ENCODE results near the gene UQCR11.

UQCR11 gene

DNA sequence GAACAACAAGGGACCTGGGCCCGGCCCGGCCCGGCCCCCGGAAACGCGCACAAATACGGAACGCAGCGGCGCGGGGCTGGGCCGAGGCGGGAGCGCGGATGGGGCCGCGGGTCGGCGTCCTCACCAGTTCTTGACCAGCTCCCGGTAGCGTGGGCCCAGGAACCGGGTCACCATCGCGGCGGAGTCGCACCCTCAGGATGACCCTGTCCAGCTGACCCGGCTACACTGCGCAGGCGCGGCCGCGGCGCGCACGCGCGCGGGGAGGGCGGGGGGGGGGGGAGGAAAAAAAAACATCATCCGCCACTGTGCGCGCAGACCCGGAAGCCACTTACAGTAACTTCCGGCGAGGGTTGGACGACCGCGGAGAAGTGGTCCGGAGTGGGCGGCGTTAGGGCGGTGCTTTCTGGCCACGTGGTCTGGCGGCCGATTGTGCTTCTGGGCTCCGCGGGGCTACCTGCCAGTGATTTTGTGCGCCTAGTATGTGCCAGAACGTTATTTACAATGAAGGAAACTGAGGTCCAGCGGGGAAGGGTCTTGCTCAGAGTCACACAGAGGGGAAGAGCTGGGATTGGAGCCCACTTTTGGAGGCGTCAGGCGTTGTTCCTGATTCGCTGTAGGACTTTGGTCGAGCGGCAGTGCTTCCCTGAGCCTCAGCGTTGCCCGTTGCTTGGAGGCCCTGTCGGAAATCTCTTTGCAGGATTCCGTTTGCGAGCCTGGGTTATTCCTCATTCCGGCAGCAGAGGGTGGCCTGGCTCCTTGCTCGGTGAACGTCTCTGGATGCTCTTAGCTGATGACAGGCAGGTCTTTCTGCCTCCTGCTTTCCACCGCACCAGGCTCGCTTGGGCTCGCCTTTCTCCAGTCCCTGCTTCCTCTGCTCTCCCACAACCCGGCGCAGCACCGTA, at the start of gene UQCR11:
UQCR11 (minus strand) TSS at position 227 of the 902 bp plus-strand sequence; CDS start at position 174, 53 bp downstream.
- peak; percentile 98 for DNase-seq (ENCODE audit: low read depth)
- H3K4me3 ChIP-seq (ENCODE audit: low read depth, low read length), result peak within 1 kb of the TSS; percentile 95
- TF ChIP-seq, protein P1, sequence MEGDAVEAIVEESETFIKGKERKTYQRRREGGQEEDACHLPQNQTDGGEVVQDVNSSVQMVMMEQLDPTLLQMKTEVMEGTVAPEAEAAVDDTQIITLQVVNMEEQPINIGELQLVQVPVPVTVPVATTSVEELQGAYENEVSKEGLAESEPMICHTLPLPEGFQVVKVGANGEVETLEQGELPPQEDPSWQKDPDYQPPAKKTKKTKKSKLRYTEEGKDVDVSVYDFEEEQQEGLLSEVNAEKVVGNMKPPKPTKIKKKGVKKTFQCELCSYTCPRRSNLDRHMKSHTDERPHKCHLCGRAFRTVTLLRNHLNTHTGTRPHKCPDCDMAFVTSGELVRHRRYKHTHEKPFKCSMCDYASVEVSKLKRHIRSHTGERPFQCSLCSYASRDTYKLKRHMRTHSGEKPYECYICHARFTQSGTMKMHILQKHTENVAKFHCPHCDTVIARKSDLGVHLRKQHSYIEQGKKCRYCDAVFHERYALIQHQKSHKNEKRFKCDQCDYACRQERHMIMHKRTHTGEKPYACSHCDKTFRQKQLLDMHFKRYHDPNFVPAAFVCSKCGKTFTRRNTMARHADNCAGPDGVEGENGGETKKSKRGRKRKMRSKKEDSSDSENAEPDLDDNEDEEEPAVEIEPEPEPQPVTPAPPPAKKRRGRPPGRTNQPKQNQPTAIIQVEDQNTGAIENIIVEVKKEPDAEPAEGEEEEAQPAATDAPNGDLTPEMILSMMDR (conservative IDR thresholded peaks at IDR 0.05; ENCODE audit: low read depth, low read length), result peak; percentile 78

DNA sequence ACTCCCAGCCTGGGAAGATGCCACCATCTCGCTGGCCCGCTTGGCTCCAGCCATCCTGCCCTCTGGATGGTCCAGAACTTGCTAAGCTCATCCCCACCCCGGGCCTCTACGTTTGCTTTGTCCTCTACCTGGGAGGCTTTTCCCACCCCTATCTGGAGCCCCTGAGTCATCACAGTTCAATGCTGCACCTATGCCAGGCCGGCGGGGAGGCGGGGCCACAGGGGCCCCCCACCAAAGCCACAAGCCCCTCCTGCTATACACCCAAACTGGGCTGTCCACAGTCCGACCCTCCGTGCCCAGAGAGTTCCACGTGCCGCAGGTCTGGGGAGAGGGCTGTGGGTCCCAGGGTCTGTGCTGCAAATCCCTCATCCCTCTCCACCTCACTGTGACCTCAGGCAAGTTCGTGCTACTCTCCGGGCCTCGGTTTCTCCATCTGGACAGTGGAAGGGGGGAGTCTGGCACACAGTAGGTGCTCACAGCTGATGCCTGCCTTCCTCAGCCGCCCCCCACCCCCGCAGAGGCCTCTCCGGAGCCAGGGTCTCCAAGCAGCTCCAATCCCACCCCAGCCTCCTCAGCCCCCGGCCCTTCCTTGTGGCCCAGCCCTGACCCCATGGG, 49.0 kb upstream of the UQCR11 start:
- no peak for DNase-seq (ENCODE audit: low read depth)
- H3K4me3 ChIP-seq (ENCODE audit: low read depth, low read length), result no peak overlapping the region
- TF ChIP-seq, protein P1 (conservative IDR thresholded peaks at IDR 0.05; ENCODE audit: low read depth, low read length), result no peak

DNA sequence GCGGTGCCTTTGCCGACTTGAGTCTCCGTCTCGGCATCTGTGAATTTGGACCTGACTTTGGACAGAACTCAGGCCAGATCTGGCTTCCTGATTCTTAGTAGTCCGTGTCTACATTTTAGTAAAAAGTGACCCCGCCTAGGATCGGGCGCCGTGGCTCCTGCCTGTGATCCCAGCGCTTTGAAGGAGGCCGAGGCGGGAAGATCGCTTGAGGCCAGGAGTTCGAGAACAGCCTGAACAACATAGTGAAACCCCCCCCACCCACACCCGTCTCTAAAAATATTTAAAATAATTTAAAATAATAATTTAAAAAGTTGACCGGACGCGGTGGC, 48.0 kb upstream of the UQCR11 start:
- DNase-seq (ENCODE audit: low read depth), result no peak
- TF ChIP-seq, protein P1 (conservative IDR thresholded peaks at IDR 0.05; ENCODE audit: low read depth, low read length), result no peak
- peak overlapping the region; percentile 66 for H3K4me3 ChIP-seq (ENCODE audit: low read depth, low read length)

DNA sequence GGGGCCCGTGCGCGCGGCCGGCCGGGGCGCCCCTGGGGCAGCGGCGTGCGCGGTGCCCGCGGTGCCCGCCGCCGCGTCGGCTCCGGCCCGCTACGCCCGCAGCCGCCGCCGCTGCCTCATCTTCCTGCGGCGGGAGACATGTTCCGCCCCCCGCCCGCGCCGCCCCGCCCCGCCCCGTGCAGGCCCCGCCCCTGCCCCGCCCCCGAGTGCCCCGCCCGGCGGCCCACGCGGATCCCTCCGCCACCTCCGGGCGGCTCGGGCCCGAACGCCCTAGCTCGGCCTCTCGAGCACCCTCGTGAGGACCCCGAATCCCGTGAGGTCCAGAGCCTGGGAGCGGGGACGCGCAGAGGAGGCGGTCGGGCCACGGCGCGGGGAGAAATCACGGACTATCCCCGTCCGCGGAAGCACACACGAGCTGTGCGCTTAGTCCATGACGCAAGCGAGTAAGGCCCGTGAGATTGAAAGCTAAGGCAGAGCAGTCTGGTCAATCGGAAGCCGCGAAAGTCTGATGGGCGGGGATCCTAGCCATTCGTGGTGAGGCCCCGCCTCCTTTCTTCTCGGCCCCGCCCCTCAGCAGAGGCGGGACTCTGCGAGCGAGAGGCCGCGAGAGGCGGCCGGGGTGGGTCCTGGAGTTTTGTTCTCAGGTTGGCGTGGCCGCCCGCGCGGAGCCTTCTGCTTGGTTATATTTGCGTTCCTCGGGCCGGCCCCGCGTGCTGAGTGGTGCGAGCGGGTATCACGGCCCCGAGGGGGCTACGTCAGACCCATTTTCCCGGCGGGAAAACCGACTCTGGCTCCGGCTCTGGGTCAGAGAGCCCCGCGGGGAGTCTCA, 47.4 kb upstream of the UQCR11 start, which contains the start of gene TCF3:
TCF3 (minus strand) TSS at position 145 of the 829 bp plus-strand sequence. CDS start 2,367 bp downstream, outside the sequence.
- TF ChIP-seq, protein P1 (conservative IDR thresholded peaks at IDR 0.05; ENCODE audit: low read depth, low read length), result no peak
- DNase-seq (ENCODE audit: low read depth), result peak; percentile 99
- peak within 1 kb of the TSS; percentile 87 for H3K4me3 ChIP-seq (ENCODE audit: low read depth, low read length)

DNA sequence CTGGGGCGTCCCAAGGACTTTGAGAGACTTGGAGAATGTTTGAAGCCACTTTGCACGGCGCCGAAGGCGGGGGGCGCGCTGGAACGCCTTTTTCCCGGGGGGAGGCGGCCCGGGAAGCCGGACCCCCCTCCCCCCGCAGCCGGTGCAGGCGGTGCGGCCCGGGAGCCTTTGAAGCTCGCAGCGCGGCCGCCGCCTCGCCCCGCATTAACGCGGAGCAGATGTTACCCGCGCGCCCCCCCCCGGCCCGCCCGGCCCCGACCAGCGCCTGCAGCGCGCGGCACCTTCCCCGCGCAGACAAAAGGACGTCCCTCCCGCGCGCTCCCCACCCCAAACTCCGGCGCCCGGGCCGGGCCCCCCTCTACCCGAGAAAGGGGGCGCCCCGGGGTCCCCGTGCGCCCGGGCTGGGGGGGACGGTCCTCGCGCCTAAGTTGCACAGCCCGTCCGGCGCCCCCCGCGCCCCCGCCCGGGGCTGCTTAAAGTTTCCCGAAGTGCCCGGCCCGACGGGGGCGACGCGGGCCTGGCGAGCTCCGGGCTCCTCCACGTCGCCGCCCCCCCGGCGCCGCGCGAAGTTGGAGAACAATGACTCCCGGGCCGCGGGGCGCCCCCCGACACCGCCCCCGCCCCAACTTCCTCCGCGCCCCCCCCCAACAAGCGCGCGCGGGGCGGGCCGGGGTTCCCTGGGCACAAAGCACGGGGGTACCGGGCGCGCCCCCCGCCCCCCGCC, 46.5 kb upstream of the UQCR11 start:
- peak overlapping the region; percentile 87 for H3K4me3 ChIP-seq (ENCODE audit: low read depth, low read length)
- TF ChIP-seq, protein P1 (conservative IDR thresholded peaks at IDR 0.05; ENCODE audit: low read depth, low read length), result no peak
- peak; percentile 39 for DNase-seq (ENCODE audit: low read depth)

Data from choroid plexus epithelial cell (primary cell).